ENCODE data around the gene SMIM43. TPM values are rescaled to one million over a fixed set of nuclear protein-coding genes. Genes with fewer than 3 reads are reported as not detected.
A peak's percentile ranks its signal among the peaks of the same experiment; 100 is the strongest.

SMIM43 gene
- total RNA-seq, 1 experiment from 2014 or later: 0.45 TPM

DNA sequence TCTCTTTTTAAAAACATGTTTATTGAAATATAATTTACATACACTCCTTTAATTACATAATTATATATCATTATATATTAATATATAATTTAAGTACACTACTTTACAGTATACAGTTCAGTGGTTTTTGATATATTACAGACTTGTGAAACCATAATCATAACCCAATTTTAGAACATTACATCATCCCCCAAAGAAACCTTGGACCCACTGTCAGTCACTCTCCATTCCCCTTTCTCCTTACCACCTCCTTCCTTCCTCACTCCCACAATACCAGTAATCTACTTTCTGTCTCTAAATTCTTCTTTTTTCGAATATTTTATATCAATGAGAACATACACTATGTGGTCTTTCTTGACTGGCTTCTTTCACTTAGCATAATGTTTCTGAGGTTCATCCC lies 18.2 kb upstream of the SMIM43 start:
- POLR2A ChIA-PET (ENCODE audit: low non-redundant PET): no interaction called here
- no peak overlapping the region for H3K4me3 ChIP-seq (ENCODE audit: low read depth, low read length, poor library complexity, severe bottlenecking)
- no peak for DNase-seq (ENCODE audit: low spot score)
- no peaks in the 10 kb centered on the region for H3K36me3 ChIP-seq (ENCODE audit: insufficient read depth, low read length, poor library complexity, severe bottlenecking)
- H3K9me3 ChIP-seq (ENCODE audit: low read depth, low read length, poor library complexity, severe bottlenecking): no peaks in the 10 kb centered on the region
- TF ChIP-seq EZH2 (IDR thresholded peaks at IDR 0.05; ENCODE audit: borderline replicate concordance, low read depth, low read length, poor library complexity, severe bottlenecking): no peak
- TF ChIP-seq, protein P1, sequence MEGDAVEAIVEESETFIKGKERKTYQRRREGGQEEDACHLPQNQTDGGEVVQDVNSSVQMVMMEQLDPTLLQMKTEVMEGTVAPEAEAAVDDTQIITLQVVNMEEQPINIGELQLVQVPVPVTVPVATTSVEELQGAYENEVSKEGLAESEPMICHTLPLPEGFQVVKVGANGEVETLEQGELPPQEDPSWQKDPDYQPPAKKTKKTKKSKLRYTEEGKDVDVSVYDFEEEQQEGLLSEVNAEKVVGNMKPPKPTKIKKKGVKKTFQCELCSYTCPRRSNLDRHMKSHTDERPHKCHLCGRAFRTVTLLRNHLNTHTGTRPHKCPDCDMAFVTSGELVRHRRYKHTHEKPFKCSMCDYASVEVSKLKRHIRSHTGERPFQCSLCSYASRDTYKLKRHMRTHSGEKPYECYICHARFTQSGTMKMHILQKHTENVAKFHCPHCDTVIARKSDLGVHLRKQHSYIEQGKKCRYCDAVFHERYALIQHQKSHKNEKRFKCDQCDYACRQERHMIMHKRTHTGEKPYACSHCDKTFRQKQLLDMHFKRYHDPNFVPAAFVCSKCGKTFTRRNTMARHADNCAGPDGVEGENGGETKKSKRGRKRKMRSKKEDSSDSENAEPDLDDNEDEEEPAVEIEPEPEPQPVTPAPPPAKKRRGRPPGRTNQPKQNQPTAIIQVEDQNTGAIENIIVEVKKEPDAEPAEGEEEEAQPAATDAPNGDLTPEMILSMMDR (conservative IDR thresholded peaks at IDR 0.05; ENCODE audit: low read depth, low read length): no peak
- intact Hi-C loops (cut with micrococcal nuclease; ENCODE audit: unreplicated experiment): no loop called here
- no peaks in the 10 kb centered on the region for H3K27me3 ChIP-seq (replicated peaks; ENCODE audit: insufficient read depth, low read depth, low read length, poor library complexity)
- peaks cover 19% of the 10 kb centered on the region for H3K4me1 ChIP-seq (ENCODE audit: insufficient read depth, low read length, poor library complexity, severe bottlenecking)
- H3K27ac ChIP-seq (ENCODE audit: low read depth, low read length, poor library complexity, severe bottlenecking): no peak overlapping the region
- CTCF ChIA-PET: no interaction called here
- BruUV-seq (replicated peaks): no TSS peak

DNA sequence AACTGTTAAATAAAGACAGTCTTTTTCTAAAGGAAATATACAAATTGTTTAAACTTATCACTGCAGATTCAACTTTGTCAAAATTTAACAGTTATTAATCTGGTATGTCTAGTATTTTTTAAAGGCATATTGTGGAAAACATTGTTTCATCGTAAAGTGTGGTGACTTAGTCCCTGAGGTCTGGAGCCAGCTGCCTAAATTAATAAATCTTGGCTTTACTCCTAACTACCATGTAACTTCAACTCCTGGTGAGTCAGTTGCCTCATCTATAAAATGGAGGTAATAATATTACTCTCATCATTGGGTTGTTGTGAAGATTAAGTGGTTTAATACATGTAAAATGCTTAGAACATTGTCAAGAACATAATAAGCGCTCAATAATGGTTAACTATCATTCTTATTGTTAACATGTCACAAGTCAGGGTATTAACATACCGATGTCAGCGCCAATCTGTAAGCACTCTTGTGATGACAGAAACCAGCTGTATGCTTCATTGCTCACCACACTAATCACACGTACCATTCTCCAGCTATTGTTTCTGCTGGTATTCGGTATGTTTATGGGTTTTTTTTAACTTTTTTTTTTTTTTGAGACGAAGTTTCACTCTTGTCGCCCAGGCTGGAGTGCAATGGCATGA lies 14.1 kb upstream of the SMIM43 start:
- no peaks in the 10 kb centered on the region for H3K27me3 ChIP-seq (replicated peaks; ENCODE audit: insufficient read depth, low read depth, low read length, poor library complexity)
- H3K9me3 ChIP-seq (ENCODE audit: low read depth, low read length, poor library complexity, severe bottlenecking): no peaks in the 10 kb centered on the region
- TF ChIP-seq EZH2 (IDR thresholded peaks at IDR 0.05; ENCODE audit: borderline replicate concordance, low read depth, low read length, poor library complexity, severe bottlenecking): no peak
- TF ChIP-seq, protein P1 (conservative IDR thresholded peaks at IDR 0.05; ENCODE audit: low read depth, low read length): no peak
- POLR2A ChIA-PET (ENCODE audit: low non-redundant PET): no interaction called here
- no peaks in the 10 kb centered on the region for H3K36me3 ChIP-seq (ENCODE audit: insufficient read depth, low read length, poor library complexity, severe bottlenecking)
- DNase-seq (ENCODE audit: low spot score): peak; percentile 87
- no peak overlapping the region for H3K4me3 ChIP-seq (ENCODE audit: low read depth, low read length, poor library complexity, severe bottlenecking)
- CTCF ChIA-PET: no interaction called here
- intact Hi-C loops (cut with micrococcal nuclease; ENCODE audit: unreplicated experiment): no loop called here
- H3K27ac ChIP-seq (ENCODE audit: low read depth, low read length, poor library complexity, severe bottlenecking): no peak overlapping the region
- peaks cover 25% of the 10 kb centered on the region for H3K4me1 ChIP-seq (ENCODE audit: insufficient read depth, low read length, poor library complexity, severe bottlenecking)
- BruUV-seq (replicated peaks): no TSS peak

DNA sequence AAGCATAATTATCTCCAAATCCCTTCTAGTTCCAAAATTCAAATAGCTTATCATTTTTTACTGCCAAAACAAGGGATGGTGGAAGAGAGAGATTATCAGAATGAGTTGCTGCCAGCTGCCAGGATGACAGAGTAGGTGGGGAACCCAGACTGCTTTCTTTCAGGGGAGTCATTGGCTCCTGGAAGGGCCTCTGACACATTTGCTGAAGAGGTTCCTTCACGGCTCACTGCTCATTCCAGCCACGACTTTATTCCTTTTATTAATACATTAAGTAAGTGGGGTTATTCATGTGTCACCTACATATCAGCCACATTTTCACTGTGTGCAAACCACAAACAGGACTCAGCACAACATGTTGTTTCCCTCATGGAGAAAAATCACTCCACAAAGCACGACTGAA lies 12.7 kb upstream of the SMIM43 start:
- Histone ChIP-seq H3K36me3 (ENCODE audit: insufficient read depth, low read length, poor library complexity, severe bottlenecking) (no peaks in the 10 kb centered on the region), H3K4me3 (ENCODE audit: low read depth, low read length, poor library complexity, severe bottlenecking) (no peak overlapping the region), H3K9me3 (ENCODE audit: low read depth, low read length, poor library complexity, severe bottlenecking) (no peaks in the 10 kb centered on the region), H3K27ac (ENCODE audit: low read depth, low read length, poor library complexity, severe bottlenecking) (no peak overlapping the region), H3K27me3 (replicated peaks; ENCODE audit: insufficient read depth, low read depth, low read length, poor library complexity) (no peaks in the 10 kb centered on the region), H3K4me1 (ENCODE audit: insufficient read depth, low read length, poor library complexity, severe bottlenecking) (peaks cover 25% of the 10 kb centered on the region)
- no peak for TF ChIP-seq EZH2 (IDR thresholded peaks at IDR 0.05; ENCODE audit: borderline replicate concordance, low read depth, low read length, poor library complexity, severe bottlenecking)
- TF ChIP-seq, protein P1 (conservative IDR thresholded peaks at IDR 0.05; ENCODE audit: low read depth, low read length): no peak
- POLR2A ChIA-PET (ENCODE audit: low non-redundant PET): no interaction called here
- CTCF ChIA-PET: no interaction called here
- DNase-seq (ENCODE audit: low spot score): no peak
- no TSS peak for BruUV-seq (replicated peaks)
- intact Hi-C loops (cut with micrococcal nuclease; ENCODE audit: unreplicated experiment): no loop called here

Measured in A673 (cell line).